ENCODE data around the gene ADI1. TPM values are rescaled to one million over a fixed set of nuclear protein-coding genes. Genes with fewer than 3 reads are reported as not detected.

The ADI1 gene
- total RNA-seq, 8 experiments from 2014 or later = 7.4 to 170 (median 17.1) TPM

GRCh38 chr2:3539836-3540235 lies 20.5 kb upstream of the ADI1 start:
- in situ Hi-C loops (cut with MboI; ENCODE audit: low pct_unique_long_range_greater_than_20kb in 2 of 9, low sequenced_read_pairs in 9 of 9, unreplicated experiment in 9 of 9) = no loop called here
- 80 to 97% (median 86%) methylated on average over 1 to 9 of the region's 9 CpGs; no CpG with 5 or more reads in 1 of the 10 experiments for WGBS, 10 experiments
- no peak for ATAC-seq (replicated peaks in 6 of 8)
- Histone ChIP-seq H3K27ac (no peak overlapping the region), H3K4me1 (replicated peaks in 1 of 2) (peaks cover 12 to 14% of the 10 kb centered on the region in 2 donors), H3K4me3 (no peak overlapping the region)

GRCh38 chr2:3536682-3537632 lies 17.6 kb upstream of the ADI1 start:
- H3K4me1 ChIP-seq (replicated peaks in 1 of 2) = peaks cover 22 to 25% of the 10 kb centered on the region in 2 donors
- H3K4me3 ChIP-seq = peak overlapping the region in 3 of 5 donors; percentile 6 to 36 (median 23)
- in situ Hi-C loops (cut with MboI; ENCODE audit: low pct_unique_long_range_greater_than_20kb in 2 of 9, low sequenced_read_pairs in 9 of 9, unreplicated experiment in 9 of 9) = no loop called here
- H3K27ac ChIP-seq = peak overlapping the region; percentile 32 to 58
- WGBS, 10 experiments = 57 to 100% (median 98%) methylated on average over 1 to 8 of the region's 16 CpGs; no CpG with 5 or more reads in 1 of the 10 experiments
- peak; percentile 4 to 68 (median 48) for ATAC-seq (replicated peaks in 6 of 8)

GRCh38 chr2:3535794-3536681 lies 16.7 kb upstream of the ADI1 start:
- H3K4me3 ChIP-seq = peak overlapping the region in 3 of 5 donors; percentile 6 to 36 (median 23)
- peaks cover 22 to 25% of the 10 kb centered on the region in 2 donors for H3K4me1 ChIP-seq (replicated peaks in 1 of 2)
- WGBS, 10 experiments = 5 to 60% (median 20%) methylated on average over 1 to 7 of the region's 24 CpGs; no CpG with 5 or more reads in 3 of the 10 experiments
- H3K27ac ChIP-seq = peak overlapping the region; percentile 32 to 58
- ATAC-seq (replicated peaks in 6 of 8) = peak; percentile 83 to 89 (median 86)
- in situ Hi-C loops (cut with MboI; ENCODE audit: low pct_unique_long_range_greater_than_20kb in 2 of 9, low sequenced_read_pairs in 9 of 9, unreplicated experiment in 9 of 9) = no loop called here

GRCh38 chr2:3535467-3535793 lies 16.1 kb upstream of the ADI1 start:
- no CpG with 5 or more reads among the region's 5 CpGs for WGBS, 10 experiments
- Histone ChIP-seq H3K27ac (peak overlapping the region; percentile 32 to 58), H3K4me1 (replicated peaks in 1 of 2) (peaks cover 22 to 25% of the 10 kb centered on the region in 2 donors), H3K4me3 (no peak overlapping the region)
- no peak for ATAC-seq (replicated peaks in 6 of 8)
- in situ Hi-C loops (cut with MboI; ENCODE audit: low pct_unique_long_range_greater_than_20kb in 2 of 9, low sequenced_read_pairs in 9 of 9, unreplicated experiment in 9 of 9) = no loop called here

GRCh38 chr2:3534251-3534814 lies 15.0 kb upstream of the ADI1 start:
- no peak for ATAC-seq (replicated peaks in 6 of 8)
- in situ Hi-C loops (cut with MboI; ENCODE audit: low pct_unique_long_range_greater_than_20kb in 2 of 9, low sequenced_read_pairs in 9 of 9, unreplicated experiment in 9 of 9) = no loop called here
- H3K4me3 ChIP-seq = no peak overlapping the region
- H3K4me1 ChIP-seq (replicated peaks in 1 of 2) = peaks cover 22 to 25% of the 10 kb centered on the region in 2 donors
- no peak overlapping the region for H3K27ac ChIP-seq
- WGBS, 10 experiments = 90 to 100% (median 96%) methylated on average over 1 to 15 of the region's 24 CpGs; no CpG with 5 or more reads in 4 of the 10 experiments

- 67 to 100% (median 80%) methylated on average over 1 to 5 of the region's 6 CpGs; no CpG with 5 or more reads in 4 of the 10 experiments for WGBS, 10 experiments
- in situ Hi-C loops (cut with MboI; ENCODE audit: low pct_unique_long_range_greater_than_20kb in 2 of 9, low sequenced_read_pairs in 9 of 9, unreplicated experiment in 9 of 9) = no loop called here
- Histone ChIP-seq H3K4me1 (replicated peaks in 1 of 2) (peaks cover 22 to 25% of the 10 kb centered on the region in 2 donors), H3K27ac (no peak overlapping the region), H3K4me3 (no peak overlapping the region)
- no peak for ATAC-seq (replicated peaks in 6 of 8)
Measured at GRCh38 chr2:3533836-3534235, 14.5 kb upstream of the ADI1 start.

GRCh38 chr2:3532941-3533340 lies 13.6 kb upstream of the ADI1 start:
- no peak for ATAC-seq (replicated peaks in 6 of 8)
- WGBS, 10 experiments = 85 to 100% (median 97%) methylated on average over 1 to 8 of the region's 12 CpGs; no CpG with 5 or more reads in 4 of the 10 experiments
- in situ Hi-C loops (cut with MboI; ENCODE audit: low pct_unique_long_range_greater_than_20kb in 2 of 9, low sequenced_read_pairs in 9 of 9, unreplicated experiment in 9 of 9) = no loop called here
- Histone ChIP-seq H3K4me3 (no peak overlapping the region), H3K4me1 (replicated peaks in 1 of 2) (peaks cover 22 to 25% of the 10 kb centered on the region in 2 donors), H3K27ac (no peak overlapping the region)

GRCh38 chr2:3529316-3530025 lies 10.1 kb upstream of the ADI1 start:
- in situ Hi-C loops (cut with MboI; ENCODE audit: low pct_unique_long_range_greater_than_20kb in 2 of 9, low sequenced_read_pairs in 9 of 9, unreplicated experiment in 9 of 9) = no loop called here
- WGBS, 10 experiments = 70 to 97% (median 93%) methylated on average over 2 to 15 of the region's 24 CpGs; no CpG with 5 or more reads in 1 of the 10 experiments
- ATAC-seq (replicated peaks in 6 of 8) = no peak
- H3K4me1 ChIP-seq (replicated peaks in 1 of 2) = peaks cover 11 to 16% of the 10 kb centered on the region in 2 donors
- H3K27ac ChIP-seq = no peak overlapping the region
- no peak overlapping the region for H3K4me3 ChIP-seq

- WGBS, 10 experiments = 67 to 100% (median 90%) methylated on average over 1 to 4 of the region's 40 CpGs; no CpG with 5 or more reads in 5 of the 10 experiments
- in situ Hi-C loops (cut with MboI; ENCODE audit: low pct_unique_long_range_greater_than_20kb in 2 of 9, low sequenced_read_pairs in 9 of 9, unreplicated experiment in 9 of 9) = no loop called here
- Histone ChIP-seq H3K4me1 (replicated peaks in 1 of 2) (peaks cover 6 to 12% of the 10 kb centered on the region in 2 donors), H3K27ac (no peak overlapping the region), H3K4me3 (no peak overlapping the region)
- ATAC-seq (replicated peaks in 6 of 8) = peak in 1 of 8 experiments; percentile 4
Measured at GRCh38 chr2:3527886-3528785, 8.8 kb upstream of the ADI1 start.

- Histone ChIP-seq H3K4me1 (replicated peaks in 1 of 2) (peaks cover 0 to 6% of the 10 kb centered on the region in 2 donors), H3K27ac (no peak overlapping the region), H3K4me3 (no peak overlapping the region)
- in situ Hi-C loops (cut with MboI; ENCODE audit: low pct_unique_long_range_greater_than_20kb in 2 of 9, low sequenced_read_pairs in 9 of 9, unreplicated experiment in 9 of 9) = no loop called here
- WGBS, 10 experiments = 83 to 90% (median 85%) methylated on average over 1 to 12 of the region's 22 CpGs; no CpG with 5 or more reads in 6 of the 10 experiments
- peak in 1 of 8 experiments; percentile 17 for ATAC-seq (replicated peaks in 6 of 8)
Measured at GRCh38 chr2:3526871-3527270, 7.5 kb upstream of the ADI1 start.

- no peak for ATAC-seq (replicated peaks in 6 of 8)
- WGBS, 10 experiments = 39 to 100% (median 86%) methylated on average over 1 to 4 of the region's 4 CpGs; no CpG with 5 or more reads in 1 of the 10 experiments
- in situ Hi-C loops (cut with MboI; ENCODE audit: low pct_unique_long_range_greater_than_20kb in 2 of 9, low sequenced_read_pairs in 9 of 9, unreplicated experiment in 9 of 9) = no loop called here
Measured at GRCh38 chr2:3523551-3524041, 4.3 kb upstream of the ADI1 start.

More at GRCh38 chr2:3523551-3524041, 4.3 kb upstream of the ADI1 start:
- Histone ChIP-seq H3K4me1 (replicated peaks in 1 of 2) (peaks cover 10 to 15% of the 10 kb centered on the region in 2 donors), H3K4me3 (no peak overlapping the region), H3K27ac (no peak overlapping the region)

Data from motor neuron (in vitro differentiated cells).